Activated naive CD4-positive, alpha-beta T cell treated with anti-CD3 and anti-CD28 coated beads, Interleukin-2, amount 50 U/mL, for 24 hours (primary cell): ENCODE results near the gene FUOM.
"Not testable (repeated sequence)": the region's sequence is repeated elsewhere in the genome, so short reads cannot be mapped to it uniquely, and the experiment has no call there.

Source experiments
- H3K27ac Mint-ChIP-seq: one replicate; pipeline ENCODE4 v1.8.0; 2021; ENCODE audit warnings: mild to moderate bottlenecking, mixed read lengths
- H3K27me3 Mint-ChIP-seq: one replicate; pipeline ENCODE4 v1.8.0; 2021; ENCODE audit warnings: mixed read lengths
- H3K36me3 Mint-ChIP-seq: one replicate; pipeline ENCODE4 v1.8.0; 2021; ENCODE audit warnings: mixed read lengths
- H3K4me1 Mint-ChIP-seq: one replicate; pipeline ENCODE4 v1.8.0; 2021; ENCODE audit warnings: mixed read lengths
- H3K4me3 Mint-ChIP-seq: one replicate; pipeline ENCODE4 v1.8.0; 2021; ENCODE audit warnings: mild to moderate bottlenecking, mixed read lengths
- H3K9me3 Mint-ChIP-seq: one replicate; pipeline ENCODE4 v1.8.0; 2021; ENCODE audit warnings: mixed read lengths

Gene FUOM

GRCh38 chr10:133324198-133324792 lies 33.5 kb downstream of the FUOM start:
- Mint-ChIP-seq H3K27me3 (peaks cover 13% of the 10 kb centered on the region), H3K4me3 (no peak overlapping the region), H3K9me3 (no peaks in the 10 kb centered on the region), H3K36me3 (no peaks in the 10 kb centered on the region), H3K27ac (no peak overlapping the region), H3K4me1 (peaks cover 5% of the 10 kb centered on the region)

- H3K36me3 Mint-ChIP-seq, H3K4me1 Mint-ChIP-seq, H3K4me3 Mint-ChIP-seq, H3K9me3 Mint-ChIP-seq, H3K27ac Mint-ChIP-seq, H3K27me3 Mint-ChIP-seq: not testable (repeated sequence)
These were observed 35.6 kb downstream of the FUOM start for GRCh38 chr10:133322064-133322709.

- not testable (repeated sequence) for H3K4me3 Mint-ChIP-seq, H3K9me3 Mint-ChIP-seq, H3K27me3 Mint-ChIP-seq, H3K4me1 Mint-ChIP-seq, H3K27ac Mint-ChIP-seq, H3K36me3 Mint-ChIP-seq
These were observed 36.9 kb downstream of the FUOM start for GRCh38 chr10:133320852-133321422.

GRCh38 chr10:133318494-133319127 lies 39.2 kb downstream of the FUOM start:
- Mint-ChIP-seq H3K4me3 (peak overlapping the region; percentile 56), H3K4me1 (peaks cover 9% of the 10 kb centered on the region), H3K27me3 (no peaks in the 10 kb centered on the region), H3K9me3 (no peaks in the 10 kb centered on the region), H3K36me3 (no peaks in the 10 kb centered on the region), H3K27ac (peak overlapping the region; percentile 3)

GRCh38 chr10:133316732-133317131 lies 41.1 kb downstream of the FUOM start:
- no peaks in the 10 kb centered on the region for H3K36me3 Mint-ChIP-seq
- H3K27ac Mint-ChIP-seq, result no peak overlapping the region
- peaks cover 9% of the 10 kb centered on the region for H3K4me1 Mint-ChIP-seq
- no peaks in the 10 kb centered on the region for H3K9me3 Mint-ChIP-seq
- H3K27me3 Mint-ChIP-seq, result no peaks in the 10 kb centered on the region
- H3K4me3 Mint-ChIP-seq, result no peak overlapping the region

- no peaks in the 10 kb centered on the region for H3K27me3 Mint-ChIP-seq
- no peaks in the 10 kb centered on the region for H3K36me3 Mint-ChIP-seq
- H3K27ac Mint-ChIP-seq, result peak overlapping the region; percentile 52
- no peak overlapping the region for H3K4me3 Mint-ChIP-seq
- peaks cover 9% of the 10 kb centered on the region for H3K4me1 Mint-ChIP-seq
- H3K9me3 Mint-ChIP-seq, result no peaks in the 10 kb centered on the region
These were observed 41.6 kb downstream of the FUOM start for GRCh38 chr10:133316266-133316665.

- Mint-ChIP-seq H3K4me3 (no peak overlapping the region), H3K27ac (peak overlapping the region; percentile 52)
These were observed 42.0 kb downstream of the FUOM start for GRCh38 chr10:133315847-133316246.

GRCh38 chr10:133314911-133315310 lies 42.9 kb downstream of the FUOM start:
- no peaks in the 10 kb centered on the region for H3K9me3 Mint-ChIP-seq
- no peaks in the 10 kb centered on the region for H3K27me3 Mint-ChIP-seq
- no peaks in the 10 kb centered on the region for H3K36me3 Mint-ChIP-seq
- H3K4me3 Mint-ChIP-seq, result no peak overlapping the region
- no peak overlapping the region for H3K27ac Mint-ChIP-seq
- peaks cover 9% of the 10 kb centered on the region for H3K4me1 Mint-ChIP-seq

More at GRCh38 chr10:133315847-133316246, 42.0 kb downstream of the FUOM start:
- Mint-ChIP-seq H3K4me1 (peaks cover 9% of the 10 kb centered on the region), H3K36me3 (no peaks in the 10 kb centered on the region), H3K9me3 (no peaks in the 10 kb centered on the region), H3K27me3 (no peaks in the 10 kb centered on the region)

- Mint-ChIP-seq H3K4me3 (no peak overlapping the region), H3K36me3 (no peaks in the 10 kb centered on the region), H3K27ac (no peak overlapping the region), H3K9me3 (no peaks in the 10 kb centered on the region), H3K4me1 (peaks cover 3% of the 10 kb centered on the region), H3K27me3 (no peaks in the 10 kb centered on the region)
These were observed 44.6 kb downstream of the FUOM start for GRCh38 chr10:133313192-133313591.

GRCh38 chr10:133312769-133313145 lies 45.1 kb downstream of the FUOM start:
- Mint-ChIP-seq H3K27me3 (no peaks in the 10 kb centered on the region), H3K36me3 (no peaks in the 10 kb centered on the region), H3K27ac (no peak overlapping the region), H3K4me3 (no peak overlapping the region), H3K4me1 (peaks cover 7% of the 10 kb centered on the region), H3K9me3 (no peaks in the 10 kb centered on the region)

GRCh38 chr10:133312016-133312768 lies 45.6 kb downstream of the FUOM start:
- peaks cover 13% of the 10 kb centered on the region for H3K4me1 Mint-ChIP-seq
- H3K27me3 Mint-ChIP-seq, result no peaks in the 10 kb centered on the region
- H3K9me3 Mint-ChIP-seq, result no peaks in the 10 kb centered on the region
- H3K4me3 Mint-ChIP-seq, result no peak overlapping the region
- H3K36me3 Mint-ChIP-seq, result no peaks in the 10 kb centered on the region
- no peak overlapping the region for H3K27ac Mint-ChIP-seq

GRCh38 chr10:133311570-133311969 lies 46.2 kb downstream of the FUOM start:
- no peaks in the 10 kb centered on the region for H3K27me3 Mint-ChIP-seq
- H3K4me3 Mint-ChIP-seq, result no peak overlapping the region
- no peak overlapping the region for H3K27ac Mint-ChIP-seq
- peaks cover 18% of the 10 kb centered on the region for H3K4me1 Mint-ChIP-seq
- H3K9me3 Mint-ChIP-seq, result no peaks in the 10 kb centered on the region
- no peaks in the 10 kb centered on the region for H3K36me3 Mint-ChIP-seq

- H3K9me3 Mint-ChIP-seq, result no peaks in the 10 kb centered on the region
- no peak overlapping the region for H3K27ac Mint-ChIP-seq
- H3K36me3 Mint-ChIP-seq, result no peaks in the 10 kb centered on the region
- H3K27me3 Mint-ChIP-seq, result no peaks in the 10 kb centered on the region
- peaks cover 18% of the 10 kb centered on the region for H3K4me1 Mint-ChIP-seq
- no peak overlapping the region for H3K4me3 Mint-ChIP-seq
These were observed 47.0 kb downstream of the FUOM start for GRCh38 chr10:133310789-133311188.

- H3K9me3 Mint-ChIP-seq, result no peaks in the 10 kb centered on the region
- H3K36me3 Mint-ChIP-seq, result no peaks in the 10 kb centered on the region
- H3K27me3 Mint-ChIP-seq, result no peaks in the 10 kb centered on the region
- no peak overlapping the region for H3K27ac Mint-ChIP-seq
- H3K4me3 Mint-ChIP-seq, result no peak overlapping the region
- H3K4me1 Mint-ChIP-seq, result peaks cover 21% of the 10 kb centered on the region
These were observed 47.4 kb downstream of the FUOM start for GRCh38 chr10:133310399-133310755.

GRCh38 chr10:133309720-133310398 lies 48.0 kb downstream of the FUOM start:
- H3K9me3 Mint-ChIP-seq, result no peaks in the 10 kb centered on the region
- H3K4me3 Mint-ChIP-seq, result peak overlapping the region; percentile 65
- H3K4me1 Mint-ChIP-seq, result peaks cover 26% of the 10 kb centered on the region
- H3K27me3 Mint-ChIP-seq, result no peaks in the 10 kb centered on the region
- H3K36me3 Mint-ChIP-seq, result no peaks in the 10 kb centered on the region
- peak overlapping the region; percentile 55 for H3K27ac Mint-ChIP-seq
